ENCODE data around the gene DOCK7.
"Not testable (repeated sequence)": the region's sequence is repeated elsewhere in the genome, so short reads cannot be mapped to it uniquely, and the experiment has no call there.

The DOCK7 gene

DNA sequence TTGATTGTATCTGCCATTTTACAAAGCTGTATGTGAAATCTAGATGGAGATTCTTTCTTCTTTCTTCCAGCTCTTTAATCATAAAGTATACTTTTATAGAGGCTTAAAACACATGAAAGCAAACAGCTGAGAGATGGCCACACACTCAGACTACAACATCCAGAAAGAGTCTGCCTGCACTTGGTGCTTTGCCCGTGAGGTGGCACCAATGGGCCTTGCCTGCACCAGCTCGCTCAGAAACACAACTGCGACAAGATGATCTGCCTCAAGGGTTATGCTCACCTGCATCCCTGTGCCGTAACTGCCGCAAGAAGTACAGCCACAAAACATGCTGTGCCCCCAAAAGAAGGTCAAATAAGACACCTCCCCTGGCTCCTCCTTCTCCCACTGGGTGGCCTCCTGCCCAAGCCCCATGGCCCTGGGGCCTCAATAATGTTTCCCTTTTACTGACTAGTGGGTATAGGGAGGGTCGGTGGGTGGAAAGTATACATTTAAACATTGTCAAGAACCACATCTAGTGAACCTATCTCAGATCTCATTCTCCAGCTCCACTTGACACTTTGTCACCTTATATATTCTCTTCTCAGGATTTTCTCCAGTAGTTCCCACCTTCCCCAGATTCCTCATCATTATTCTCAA lies 157.6 kb downstream of the DOCK7 start:
- DNase-seq (ENCODE audit: low spot score): peak; percentile 4

DNA sequence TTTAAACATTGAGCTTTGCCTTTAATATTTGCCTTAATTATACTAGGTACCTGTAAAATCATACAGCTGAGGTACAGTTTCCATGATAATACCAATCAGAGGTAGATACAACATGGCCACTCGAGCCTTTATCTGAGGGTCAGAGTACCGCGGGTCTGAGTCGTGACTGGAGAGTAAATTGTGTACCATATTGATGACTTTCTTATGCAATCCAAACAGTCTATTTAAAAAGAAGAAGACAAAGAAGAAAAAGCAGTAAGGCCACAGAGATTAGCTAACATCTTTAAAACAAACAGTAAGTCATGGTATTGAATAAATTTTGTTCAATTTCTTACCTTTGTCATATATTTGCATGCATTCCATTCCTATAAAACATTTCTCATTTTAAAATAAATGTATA lies 159.0 kb downstream of the DOCK7 start:
- DNase-seq (ENCODE audit: low spot score): no peak

DNA sequence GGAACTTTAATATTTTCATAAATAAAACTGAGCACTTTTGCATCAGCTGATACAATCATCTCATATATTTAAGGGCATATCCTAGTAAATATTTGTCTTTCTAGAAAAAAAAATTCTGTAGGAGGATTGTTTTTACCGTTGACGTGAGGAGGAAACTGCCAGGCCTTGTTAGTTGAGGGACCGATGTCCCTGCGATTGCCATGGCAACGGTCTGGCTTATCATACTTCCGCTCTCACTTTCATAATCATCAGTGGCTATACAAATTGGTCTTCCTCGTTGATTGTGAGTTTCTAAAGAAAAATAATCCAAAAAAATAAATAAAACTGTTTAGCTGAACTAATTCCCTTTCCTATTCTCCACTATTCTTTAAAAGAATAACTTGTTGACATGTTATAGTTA lies 160.2 kb downstream of the DOCK7 start:
- DNase-seq (ENCODE audit: low spot score): no peak

DNA sequence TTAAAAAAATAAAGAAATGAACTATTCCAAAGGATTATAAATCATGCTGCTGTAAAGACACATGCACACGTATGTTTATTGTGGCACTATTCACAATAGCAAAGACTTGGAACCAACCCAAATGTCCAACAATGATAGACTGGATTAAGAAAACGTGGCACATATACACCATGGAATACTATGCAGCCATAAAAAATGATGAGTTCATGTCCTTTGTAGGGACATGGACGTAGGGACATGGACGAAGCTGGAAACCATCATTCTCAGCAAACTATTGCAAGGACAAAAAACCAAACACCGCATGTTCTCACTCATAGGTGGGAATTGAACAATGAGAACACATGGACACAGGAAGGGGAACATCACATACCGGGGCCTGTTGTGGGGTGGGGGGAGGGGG lies 160.8 kb downstream of the DOCK7 start:
- DNase-seq (ENCODE audit: low spot score): not testable (repeated sequence)

DNA sequence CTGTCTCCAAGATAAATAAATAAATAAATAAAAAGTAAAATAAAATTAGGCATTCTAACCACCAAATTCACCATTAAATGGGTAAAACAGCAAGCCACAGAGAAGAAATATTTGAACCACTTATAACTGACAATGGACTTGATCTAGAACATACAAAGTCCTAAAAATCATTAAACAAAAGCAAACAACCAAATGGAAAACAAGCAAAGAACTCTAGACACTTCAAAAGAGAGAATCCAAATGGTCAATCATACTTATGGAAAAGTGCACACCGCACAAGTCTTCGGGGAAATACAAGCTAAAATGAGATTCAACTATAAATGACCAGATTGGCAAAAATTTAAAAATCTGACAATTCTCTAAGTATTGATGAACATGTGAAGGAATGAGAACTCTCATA lies 164.3 kb downstream of the DOCK7 start:
- no peak for DNase-seq (ENCODE audit: low spot score)

DNA sequence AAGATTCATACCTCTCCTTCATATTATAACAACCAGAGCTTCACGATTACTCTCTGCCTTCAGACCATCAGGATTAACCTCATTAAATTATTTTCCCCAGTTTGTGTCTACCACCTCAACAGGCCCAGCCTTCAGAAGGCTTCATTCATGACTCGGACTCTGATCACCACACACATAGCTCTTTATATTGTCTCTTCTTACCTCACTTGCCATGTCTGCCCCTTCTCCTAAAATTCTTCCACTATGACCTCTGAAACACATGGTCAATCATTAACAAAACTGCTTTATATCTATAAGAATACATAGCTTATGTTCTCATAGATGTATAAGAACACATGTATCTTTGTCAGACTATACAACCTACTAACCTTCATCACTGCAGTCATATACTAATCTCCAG lies 171.6 kb downstream of the DOCK7 start:
- DNase-seq (ENCODE audit: low spot score): peak; percentile 9

DNA sequence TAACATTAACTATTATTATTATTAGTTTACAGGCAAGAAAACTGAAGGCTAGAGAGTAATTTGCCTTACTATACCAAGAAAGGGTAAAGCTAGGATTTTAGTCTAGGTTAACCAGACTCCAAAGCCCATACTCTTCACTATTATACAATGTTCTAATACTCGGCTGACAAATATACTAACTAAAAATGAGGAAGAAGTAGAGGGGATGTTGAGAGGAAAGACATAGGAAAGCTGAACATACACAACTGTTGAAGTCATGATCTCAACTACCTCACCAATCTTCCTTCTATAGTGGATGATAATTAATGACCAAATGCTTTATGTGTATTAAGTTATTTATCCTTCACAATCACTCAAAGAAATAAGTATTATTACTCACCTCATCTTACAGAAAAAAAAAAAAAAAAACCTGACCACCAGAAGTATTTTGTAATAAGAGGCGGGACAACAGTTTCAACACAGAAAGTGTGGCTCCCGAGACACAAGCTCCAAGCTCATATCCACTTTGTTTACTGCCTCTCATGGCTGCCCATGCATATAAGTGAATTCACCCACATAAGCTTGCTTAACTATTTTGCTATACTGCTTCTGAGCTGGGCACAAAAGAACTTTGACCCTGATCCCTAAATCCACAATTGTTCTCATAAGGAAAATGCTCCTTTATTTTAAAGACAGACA lies 173.3 kb downstream of the DOCK7 start:
- DNase-seq (ENCODE audit: low spot score): no peak

DNA sequence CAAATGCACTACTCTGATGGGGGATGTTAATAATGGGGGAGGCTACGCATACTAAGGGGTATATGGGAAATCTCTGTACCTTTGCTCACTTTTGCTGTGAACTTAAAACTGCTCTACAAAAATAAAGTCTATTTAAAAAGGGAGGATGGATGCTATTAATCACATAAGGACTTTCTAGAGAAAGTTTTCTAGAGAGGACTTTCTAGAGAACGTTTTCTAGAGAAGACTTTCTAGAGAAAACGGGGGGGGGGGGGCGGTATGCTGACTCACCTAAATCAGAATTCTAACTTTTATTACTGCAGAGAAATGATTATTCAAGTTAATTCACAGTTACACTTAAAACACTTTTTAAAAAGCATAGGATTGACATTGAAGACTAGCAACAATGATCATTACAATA lies 175.2 kb downstream of the DOCK7 start:
- DNase-seq (ENCODE audit: low spot score): no peak

DNA sequence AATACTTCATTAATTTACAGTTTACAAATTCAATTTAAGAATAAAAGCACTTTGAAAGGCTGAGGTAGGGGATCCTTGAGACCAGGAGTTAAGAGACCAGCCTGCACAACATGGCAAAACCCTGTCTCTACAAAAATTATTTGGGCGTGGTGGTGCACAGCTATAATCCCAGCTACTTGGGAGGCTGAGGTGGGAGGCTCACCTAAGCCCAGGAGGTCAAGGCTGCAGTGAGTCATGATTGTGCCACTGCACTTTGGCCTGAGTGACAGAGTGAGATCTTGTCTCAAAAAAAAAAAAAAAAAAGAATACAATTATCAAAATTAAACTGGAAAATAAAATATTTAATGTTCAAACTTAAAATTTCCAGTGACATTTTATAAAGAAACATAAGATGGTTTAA lies 179.2 kb downstream of the DOCK7 start:
- no peak for DNase-seq (ENCODE audit: low spot score)

DNA sequence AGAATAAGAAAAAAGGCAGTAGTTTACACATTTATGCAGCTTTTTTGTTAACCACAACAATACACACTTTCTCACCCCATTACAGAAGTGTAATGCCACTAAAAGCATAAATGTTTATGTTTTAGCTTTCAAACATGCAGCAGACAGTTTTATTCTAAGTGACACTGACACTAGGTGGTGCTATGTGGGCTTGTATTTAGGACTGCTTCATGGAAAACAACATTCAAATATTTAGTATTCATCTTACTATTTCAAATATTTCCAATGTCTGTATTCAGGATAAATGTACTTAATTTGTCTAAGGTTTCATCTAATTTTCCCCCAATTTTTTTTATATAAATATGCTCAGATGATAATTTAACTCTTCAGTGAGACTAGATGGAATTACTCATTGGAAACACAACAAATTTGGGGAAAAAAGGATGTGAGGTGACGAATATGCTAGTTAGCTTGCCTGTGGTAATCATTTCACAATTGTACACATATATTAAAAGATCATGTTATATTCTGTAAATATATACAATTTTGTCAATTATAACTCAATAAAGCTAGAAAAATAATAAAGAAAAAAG lies 179.9 kb downstream of the DOCK7 start:
- DNase-seq (ENCODE audit: low spot score): peak; percentile 45

DNA sequence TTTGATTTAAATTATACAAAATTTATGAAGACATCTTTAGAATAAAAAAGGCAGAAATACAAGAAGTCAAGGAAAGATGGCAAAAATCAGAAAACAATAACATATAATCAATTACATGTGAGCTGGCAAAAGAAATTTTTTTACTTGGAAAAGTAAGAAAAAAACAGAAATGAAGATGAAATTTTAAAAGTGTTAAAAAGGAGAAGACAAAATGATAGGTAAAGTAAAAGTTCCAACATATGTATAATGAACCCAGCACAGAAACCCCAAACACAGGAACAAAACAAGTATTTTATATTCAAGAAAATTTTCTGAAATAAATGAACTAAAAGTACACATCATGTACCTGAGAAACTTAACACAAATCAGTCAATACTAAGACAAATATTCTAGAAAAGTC lies 188.0 kb downstream of the DOCK7 start:
- DNase-seq (ENCODE audit: low spot score): no peak

DNA sequence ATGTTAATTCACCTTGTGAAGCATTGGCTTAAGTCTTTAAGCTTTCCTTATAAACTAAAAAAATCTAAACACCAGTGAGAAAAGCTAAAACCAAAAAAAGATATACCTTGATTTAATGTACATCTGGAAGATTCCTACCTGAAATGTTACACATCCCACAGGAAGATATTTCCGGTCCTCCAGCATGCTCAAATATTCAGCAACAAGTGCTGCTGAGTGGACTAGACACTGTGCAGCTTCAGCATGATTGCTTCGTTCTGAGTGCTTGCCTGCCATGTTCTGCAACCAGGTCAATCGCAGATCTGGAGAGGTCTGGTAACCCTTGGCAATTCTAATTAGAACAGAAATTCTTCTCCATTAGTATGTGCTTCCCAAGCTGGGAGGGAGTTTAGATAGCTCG lies 194.0 kb downstream of the DOCK7 start:
- no peak for DNase-seq (ENCODE audit: low spot score)

DNA sequence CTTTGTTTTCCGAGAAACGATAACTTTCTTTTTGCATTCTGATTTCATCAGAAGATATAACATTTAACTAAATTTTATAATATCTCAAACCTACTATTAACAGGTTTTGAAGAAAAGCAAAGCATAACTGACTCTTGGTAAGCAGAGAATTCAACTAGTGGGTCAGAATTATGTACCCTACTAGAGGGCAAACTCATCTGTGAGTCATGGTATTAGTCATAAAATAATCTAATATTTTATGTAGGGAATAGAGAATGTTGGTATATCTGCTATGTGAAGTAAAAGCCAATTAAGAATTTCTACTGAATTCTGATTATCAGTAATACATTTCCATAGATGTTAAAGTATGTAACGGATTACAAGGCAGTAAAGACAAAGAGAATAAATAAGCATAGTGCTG lies 194.5 kb downstream of the DOCK7 start:
- no peak for DNase-seq (ENCODE audit: low spot score)

DNA sequence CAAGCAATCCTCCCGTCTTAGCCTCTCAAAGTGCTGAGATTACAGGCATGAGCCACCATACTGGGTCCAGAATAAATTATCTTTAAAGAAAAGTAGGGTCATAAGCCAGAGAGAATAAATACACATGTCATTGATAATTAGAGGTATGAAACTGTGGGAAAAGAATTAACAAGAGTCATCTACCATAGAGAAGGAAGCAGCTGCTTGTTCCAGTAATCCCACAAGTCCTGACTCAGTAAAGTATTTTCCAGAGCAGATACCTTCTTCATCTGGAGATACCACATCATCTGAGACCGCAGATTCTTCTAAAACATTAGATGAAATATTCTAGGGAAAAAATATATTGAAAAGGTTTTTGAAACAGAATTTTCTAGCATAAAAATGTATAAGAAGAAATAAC lies 195.7 kb downstream of the DOCK7 start:
- DNase-seq (ENCODE audit: low spot score): no peak

DNA sequence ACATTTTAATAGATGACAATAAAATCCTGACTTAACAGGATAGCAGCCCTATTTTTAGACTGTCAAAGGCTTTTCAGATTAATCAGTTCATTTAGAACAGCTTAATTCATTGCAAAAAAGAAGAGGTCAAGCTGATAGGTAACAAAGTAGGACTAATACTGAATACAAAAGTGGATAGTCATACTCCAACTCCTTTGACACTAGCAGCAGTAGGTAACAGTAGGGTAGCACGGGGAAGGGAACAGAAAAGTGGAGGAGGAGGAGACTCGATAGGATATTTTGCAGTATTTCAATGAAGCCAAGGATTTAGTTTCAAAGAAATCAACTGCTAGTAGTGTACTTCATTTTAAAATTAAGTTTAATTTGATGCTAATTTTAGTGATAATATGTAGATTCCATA lies 200.2 kb downstream of the DOCK7 start:
- no peak for DNase-seq (ENCODE audit: low spot score)

DNA sequence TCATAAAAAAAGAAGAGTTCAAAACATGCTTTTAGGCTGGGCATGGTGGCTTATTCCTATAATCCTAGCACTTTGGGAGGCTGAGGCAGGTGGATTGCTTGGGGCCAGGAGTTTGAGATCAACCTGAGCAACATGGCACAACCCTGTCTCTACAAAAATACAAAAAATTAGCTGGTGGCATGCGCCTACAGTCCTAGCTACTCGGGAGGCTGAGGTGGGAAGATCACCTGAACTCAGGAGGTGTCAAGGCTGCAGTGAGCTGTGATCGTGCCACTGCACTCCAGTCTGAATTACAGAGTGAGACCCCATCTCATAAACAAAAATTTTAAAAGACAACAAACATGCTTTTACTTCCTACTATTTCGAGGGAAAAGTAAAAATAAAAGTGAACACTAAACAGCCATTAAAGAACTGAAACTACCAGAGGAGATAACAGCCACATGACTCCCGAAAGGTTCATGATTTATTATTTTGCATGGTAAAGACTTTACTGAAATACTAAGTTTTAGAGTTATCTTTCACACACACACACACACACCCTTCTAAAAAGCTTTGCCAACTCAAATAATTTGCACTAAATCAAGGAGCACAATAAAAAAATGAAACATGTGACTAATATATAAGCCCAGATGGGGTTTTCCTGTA lies 203.2 kb downstream of the DOCK7 start:
- DNase-seq (ENCODE audit: low spot score): no peak

DNA sequence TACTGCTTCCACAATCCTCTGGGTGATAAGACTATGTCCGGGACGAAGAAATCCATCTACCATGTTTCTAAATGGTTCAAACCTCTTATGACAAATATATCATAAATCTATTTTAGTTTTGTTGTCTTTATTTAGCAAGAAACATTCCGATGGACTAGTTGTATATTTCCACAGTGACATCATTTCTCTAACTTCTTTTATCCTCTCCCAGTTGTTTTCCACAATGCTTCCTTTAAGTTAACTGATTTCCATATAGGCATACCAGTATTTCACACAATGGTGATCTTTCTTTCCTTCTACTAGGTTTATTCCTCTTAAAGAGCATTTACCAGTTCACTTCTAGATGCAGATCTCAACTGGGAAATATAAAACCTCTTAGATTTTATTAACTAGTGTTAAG lies 206.5 kb downstream of the DOCK7 start:
- DNase-seq (ENCODE audit: low spot score): no peak

DNA sequence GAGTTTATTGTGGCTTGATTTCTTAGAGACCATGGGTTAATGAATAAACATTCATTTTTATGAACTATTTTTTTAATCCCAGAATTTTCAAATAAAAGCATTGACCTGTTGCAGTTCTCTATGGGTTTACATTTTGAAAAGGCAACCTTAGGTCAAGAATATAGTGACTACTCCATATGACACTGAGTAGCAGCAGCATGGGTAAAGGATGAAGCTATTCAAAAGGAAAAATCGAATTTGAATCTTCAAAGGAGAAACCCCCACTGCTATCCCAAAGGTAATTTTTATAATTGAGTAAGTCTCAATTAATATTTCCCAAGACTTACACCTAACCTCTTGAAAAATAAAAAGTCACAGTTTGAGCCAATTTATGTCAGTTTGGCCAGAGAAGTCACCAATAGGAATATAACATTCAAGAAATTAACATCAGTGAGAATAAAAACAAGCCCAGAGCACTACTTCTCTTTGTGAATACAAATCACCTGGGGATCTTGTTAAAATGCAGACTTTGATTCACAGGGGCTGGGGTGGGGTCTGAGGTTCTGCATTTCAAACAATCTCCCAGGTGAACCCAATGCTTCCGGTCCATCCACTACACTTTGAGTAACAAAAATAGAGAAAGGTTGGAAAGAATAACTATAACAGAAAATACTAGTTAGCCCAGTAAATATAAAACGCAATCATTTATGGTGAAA lies 211.5 kb downstream of the DOCK7 start:
- DNase-seq (ENCODE audit: low spot score): no peak

DNA sequence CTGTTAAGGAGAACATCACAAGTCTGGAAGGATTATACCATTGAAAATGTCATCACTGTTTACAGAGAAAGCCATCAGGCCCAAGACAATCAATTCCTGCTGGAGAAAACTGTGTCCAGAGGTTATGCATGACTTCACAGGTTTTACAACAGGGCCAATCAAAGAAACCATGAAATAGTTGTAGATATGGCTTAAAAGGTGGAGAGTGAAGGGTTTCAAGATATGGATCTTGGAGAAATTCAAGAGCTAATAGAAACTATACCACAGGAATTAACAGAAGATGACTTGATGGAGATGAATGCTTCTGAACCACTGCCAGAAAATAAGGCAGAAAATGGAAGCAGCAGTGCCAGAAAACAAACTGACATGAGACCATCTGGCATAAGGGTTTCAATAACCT lies 221.1 kb downstream of the DOCK7 start:
- DNase-seq (ENCODE audit: low spot score): no peak

DNA sequence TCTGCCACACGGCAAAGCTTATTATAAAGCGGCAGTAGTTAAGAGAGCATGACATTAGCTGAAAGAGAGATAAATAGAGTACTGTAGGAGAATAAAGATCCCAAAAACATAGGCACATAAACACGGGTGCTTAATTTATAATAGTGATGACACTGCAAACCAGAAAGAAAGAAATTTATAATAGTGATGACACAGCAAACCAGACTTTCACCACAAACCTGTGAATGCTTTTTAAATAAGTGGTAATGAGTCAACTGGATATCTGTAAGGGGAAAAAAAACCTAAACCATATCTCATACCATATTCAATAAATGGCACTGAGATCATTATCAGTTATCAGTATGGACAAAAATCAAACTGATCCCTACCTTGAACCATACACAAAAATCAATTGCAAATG lies 225.8 kb downstream of the DOCK7 start:
- DNase-seq (ENCODE audit: low spot score): no peak

DNA sequence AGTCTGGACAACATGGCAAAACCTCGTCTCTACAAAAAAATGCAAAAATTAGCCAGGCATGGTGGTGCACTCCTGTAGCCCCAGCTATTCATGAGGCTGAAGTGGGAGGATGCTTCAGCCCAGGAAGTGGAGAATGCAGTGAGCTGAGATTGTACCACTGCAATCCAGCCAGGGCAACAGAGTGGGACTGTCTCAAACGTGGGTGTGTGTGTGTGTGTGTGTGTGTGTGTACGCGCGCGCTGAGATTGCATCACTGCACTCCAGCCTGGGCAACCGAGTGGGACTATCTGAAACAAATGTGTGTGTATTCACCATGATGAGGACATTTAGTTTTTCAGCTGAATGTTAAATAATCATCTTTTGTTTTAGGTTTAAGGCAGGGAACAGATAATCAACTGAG lies 230.2 kb downstream of the DOCK7 start:
- no peak for DNase-seq (ENCODE audit: low spot score)

DNA sequence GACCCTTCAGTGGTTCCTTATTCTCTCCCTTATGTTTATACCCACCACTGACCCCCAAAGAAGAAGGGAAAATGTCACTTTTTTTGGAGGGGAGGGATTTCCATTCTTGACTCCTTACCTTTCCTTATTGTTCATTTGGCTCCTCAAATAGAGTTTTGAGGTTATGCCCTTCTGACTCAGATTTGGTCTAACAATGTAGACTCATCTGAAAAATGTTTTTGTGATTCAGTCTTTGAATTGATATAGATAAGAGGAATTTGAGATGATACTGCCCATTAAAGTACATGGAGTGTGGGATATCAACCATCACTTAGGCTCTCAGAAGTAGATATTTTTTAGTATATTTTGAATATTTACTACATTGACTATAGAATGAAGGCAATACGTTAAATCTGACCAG lies 235.2 kb downstream of the DOCK7 start:
- no peak for DNase-seq (ENCODE audit: low spot score)

DNA sequence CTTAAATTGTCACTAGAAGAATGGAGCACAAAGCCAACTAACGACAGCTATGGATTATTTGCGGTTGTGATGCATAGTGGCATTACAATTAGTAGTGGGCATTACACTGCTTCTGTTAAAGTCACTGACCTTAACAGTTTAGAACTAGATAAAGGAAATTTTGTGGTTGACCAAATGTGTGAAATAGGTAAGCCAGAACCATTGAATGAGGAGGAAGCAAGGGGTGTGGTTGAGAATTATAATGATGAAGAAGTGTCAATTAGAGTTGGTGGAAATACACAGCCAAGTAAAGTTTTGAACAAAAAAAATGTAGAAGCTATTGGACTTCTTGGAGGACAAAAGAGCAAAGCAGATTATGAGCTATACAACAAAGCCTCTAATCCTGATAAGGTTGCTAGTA lies 237.9 kb downstream of the DOCK7 start:
- no peak for DNase-seq (ENCODE audit: low spot score)

All from SW480 (cell line).